GM23338 (cell line): ENCODE results near the gene LRIT2. TPM values are rescaled to one million over a fixed set of nuclear protein-coding genes. Genes with fewer than 3 reads are reported as not detected.

Source experiments
- ATAC-seq: fragments of 200-7000 bp; cut with Tn5 transposase; 3 replicates; pipeline ENCODE4 v1.9.1; 2020
- DNase-seq: peaks from one replicate; pipeline ENCODE4 v3.0.0-alpha.2; 2015; ENCODE audit warnings: low spot score
- H2AFZ ChIP-seq: fragments of 200-600 bp; sonication (generic); 2 replicates; pipeline ENCODE4 v1.8.0; 2016; ENCODE audit warnings: antibody characterized with exemption, mild to moderate bottlenecking, moderate library complexity
- H3F3A ChIP-seq: fragments of 200-600 bp; sonication (generic); replicated peaks from 2 replicates; pipeline ENCODE4 v1.8.0; 2017; ENCODE audit warnings: antibody characterized with exemption, mixed run types, low read depth
- H3K27ac ChIP-seq: fragments of 200-600 bp; sonication (generic); 2 replicates; pipeline ENCODE4 v1.6.1; 2016; ENCODE audit warnings: low read depth
- H3K27me3 ChIP-seq: fragments of 200-600 bp; sonication (generic); 2 replicates; pipeline ENCODE4 v1.8.0; 2016; ENCODE audit warnings: mild to moderate bottlenecking, mixed run types, moderate library complexity; ENCODE audit not compliant: insufficient read depth
- H3K36me3 ChIP-seq: fragments of 200-600 bp; sonication (generic); 2 replicates; pipeline ENCODE4 v1.8.0; 2016; ENCODE audit warnings: mild to moderate bottlenecking; ENCODE audit not compliant: insufficient read depth
- H3K4me1 ChIP-seq: fragments of 200-600 bp; sonication (generic); 2 replicates; pipeline ENCODE4 v1.8.0; 2016; ENCODE audit warnings: mild to moderate bottlenecking, moderate library complexity; ENCODE audit not compliant: insufficient read depth
- H3K4me2 ChIP-seq: fragments of 200-600 bp; sonication (generic); 2 replicates; pipeline ENCODE4 v1.7.1; 2017; ENCODE audit warnings: mixed run types
- H3K4me3 ChIP-seq: fragments of 200-600 bp; sonication (generic); 2 replicates; pipeline ENCODE4 v1.6.1; 2016; ENCODE audit warnings: mixed run types
- H3K79me2 ChIP-seq: fragments of 200-600 bp; sonication (generic); replicated peaks from 2 replicates; pipeline ENCODE4 v1.8.0; 2017; ENCODE audit warnings: mild to moderate bottlenecking; ENCODE audit not compliant: insufficient read depth
- H3K9me2 ChIP-seq: fragments of 200-600 bp; sonication (generic); 2 replicates; pipeline ENCODE4 v1.8.0; 2017; ENCODE audit not compliant: insufficient read depth
- H4K20me1 ChIP-seq: fragments of 200-600 bp; sonication (generic); replicated peaks from 2 replicates; pipeline ENCODE4 v1.8.0; 2017; ENCODE audit warnings: mild to moderate bottlenecking; ENCODE audit not compliant: insufficient read depth
- H3K27ac Mint-ChIP-seq: 2 replicates; pipeline ENCODE4 v1.8.0; 2020; ENCODE audit warnings: inconsistent platforms, mild to moderate bottlenecking, moderate library complexity, mixed read lengths
- H3K27me3 Mint-ChIP-seq: 3 replicates; pipeline ENCODE4 v1.8.0; 2022; ENCODE audit warnings: low read depth, mild to moderate bottlenecking, moderate library complexity, mixed read lengths, inconsistent platforms; ENCODE audit not compliant: insufficient read depth, poor library complexity
- H3K36me3 Mint-ChIP-seq: 3 replicates; pipeline ENCODE4 v1.8.0; 2021; ENCODE audit warnings: low read depth, mild to moderate bottlenecking, inconsistent platforms, moderate library complexity, mixed read lengths
- H3K4me1 Mint-ChIP-seq: 3 replicates; pipeline ENCODE4 v1.8.0; 2020; ENCODE audit warnings: mild to moderate bottlenecking, inconsistent platforms, mixed read lengths
- H3K4me3 Mint-ChIP-seq: 3 replicates; pipeline ENCODE4 v1.8.0; 2021; ENCODE audit warnings: moderate library complexity, mild to moderate bottlenecking, inconsistent platforms, mixed read lengths
- H3K9me3 Mint-ChIP-seq: 3 replicates; pipeline ENCODE4 v1.8.0; 2020; ENCODE audit warnings: moderate library complexity, mild to moderate bottlenecking, inconsistent platforms, mixed read lengths
- CREB1 ChIP-seq: fragments of 250-450 bp; sonication (Bioruptor Pico); IDR thresholded peaks from 2 replicates; pipeline ENCODE4 v1.5.0; 2020; ENCODE audit warnings: low read depth, mild to moderate bottlenecking, moderate library complexity
- CTCF ChIP-seq, 2 experiments: fragments of 200-600 bp in 1 of 2; sonication (generic) in 1 of 2; conservative IDR thresholded peaks; 2 replicates each; pipeline versions ENCODE4 v1.5.1 to v1.6.1; 2016 to 2017; ENCODE audit warnings: antibody characterized with exemption in 2 of 2, low read depth in 2 of 2, mild to moderate bottlenecking in 2 of 2, moderate library complexity in 1 of 2
- EZH2 ChIP-seq: fragments of 200-600 bp; sonication (generic); IDR thresholded peaks from one replicate; pipeline ENCODE4 v1.8.0; 2017; ENCODE audit warnings: antibody characterized with exemption, mild to moderate bottlenecking, low read depth; ENCODE audit not compliant: unreplicated experiment
- EZH2phosphoT487 ChIP-seq: fragments of 200-600 bp; sonication (generic); IDR thresholded peaks from one replicate; pipeline ENCODE4 v1.8.1; 2018; ENCODE audit warnings: antibody characterized with exemption; ENCODE audit not compliant: unreplicated experiment
- JUNB ChIP-seq: IDR thresholded peaks from one replicate; pipeline ENCODE4 v1.6.1; 2016; ENCODE audit warnings: antibody characterized with exemption; ENCODE audit not compliant: unreplicated experiment
- NANOG ChIP-seq: IDR thresholded peaks from 2 replicates; pipeline ENCODE4 v1.6.1; 2016; ENCODE audit warnings: antibody characterized with exemption, borderline replicate concordance
- POLR2AphosphoS5 ChIP-seq: IDR thresholded peaks from 2 replicates; pipeline ENCODE4 v1.6.1; 2016; ENCODE audit warnings: antibody characterized with exemption, low read depth
- REST ChIP-seq: IDR thresholded peaks from one replicate; pipeline ENCODE4 v1.6.1; 2018; ENCODE audit warnings: antibody characterized with exemption; ENCODE audit not compliant: unreplicated experiment
- STAT1 ChIP-seq: IDR thresholded peaks from one replicate; pipeline ENCODE4 v1.6.1; 2016; ENCODE audit warnings: antibody characterized with exemption; ENCODE audit not compliant: unreplicated experiment
- ZNF114 ChIP-seq: fragments of 250-450 bp; sonication (Bioruptor Pico); IDR thresholded peaks from 2 replicates; pipeline ENCODE4 v1.5.0; 2020; ENCODE audit warnings: mild to moderate bottlenecking, moderate library complexity
- ZNF331 ChIP-seq: fragments of 250-450 bp; sonication (Bioruptor Pico); IDR thresholded peaks from 2 replicates; pipeline ENCODE4 v1.5.0; 2020; ENCODE audit warnings: low read depth, mild to moderate bottlenecking, moderate library complexity
- polyA plus RNA-seq: library from polyadenylated mRNA; unstranded; fragments of >200 nt; fragmentation: Nextera tagmentation; extraction: Ambion mirVana; gene quantifications from 2 replicates; pipeline ENCODE4 v1.2.1, GENCODE V29; 2016
- total RNA-seq: library from RNA; depleted of rRNA; stranded (reverse); fragments of >200 nt; shearing (Covaris generic); gene quantifications from 2 replicates; pipeline ENCODE4 v1.2.3, GENCODE V29; 2014
- TF ChIP-seq, protein P1 (sequence below): IDR thresholded peaks from 2 replicates; pipeline ENCODE4 v1.6.1; 2016; ENCODE audit warnings: antibody characterized with exemption
- TF ChIP-seq, protein P2 (sequence below): fragments of 250-450 bp; sonication (Bioruptor Pico); IDR thresholded peaks from 2 replicates; pipeline ENCODE4 v1.5.0; 2020; ENCODE audit warnings: mild to moderate bottlenecking, moderate library complexity

LRIT2 gene
- total and polyA plus RNA-seq, 2 experiments from 2014 or later: not detected

GRCh38 chr10:84176351-84176750 lies 49.0 kb downstream of the LRIT2 start:
- Histone ChIP-seq H3K9me2 (no peaks in the 10 kb centered on the region; the same call in 1 of the 2 replicates), H4K20me1 (no peaks in the 10 kb centered on the region; the same call in 1 of the 2 replicates), H3K36me3 (no peaks in the 10 kb centered on the region), H3K27ac (no peak overlapping the region), H2AFZ (no peak overlapping the region), H3K79me2 (no peaks in the 10 kb centered on the region), H3K4me1 (no peaks in the 10 kb centered on the region), H3F3A (no peaks in the 10 kb centered on the region), H3K4me2 (no peak overlapping the region), H3K27me3 (no peaks in the 10 kb centered on the region), H3K4me3 (no peak overlapping the region)
- TF ChIP-seq ZNF331 (CRISPR knock-in tag) (no peak), CTCF (conservative IDR thresholded peaks at IDR 0.05; ENCODE audit: low read depth in 2 of 2) (no peak), CREB1 (CRISPR knock-in tag) (no peak), NANOG (no peak), EZH2phosphoT487 (no peak), STAT1 (no peak), POLR2AphosphoS5 (no peak), REST (no peak), ZNF114 (no peak), EZH2 (no peak), JUNB (no peak)
- TF ChIP-seq, protein P1, sequence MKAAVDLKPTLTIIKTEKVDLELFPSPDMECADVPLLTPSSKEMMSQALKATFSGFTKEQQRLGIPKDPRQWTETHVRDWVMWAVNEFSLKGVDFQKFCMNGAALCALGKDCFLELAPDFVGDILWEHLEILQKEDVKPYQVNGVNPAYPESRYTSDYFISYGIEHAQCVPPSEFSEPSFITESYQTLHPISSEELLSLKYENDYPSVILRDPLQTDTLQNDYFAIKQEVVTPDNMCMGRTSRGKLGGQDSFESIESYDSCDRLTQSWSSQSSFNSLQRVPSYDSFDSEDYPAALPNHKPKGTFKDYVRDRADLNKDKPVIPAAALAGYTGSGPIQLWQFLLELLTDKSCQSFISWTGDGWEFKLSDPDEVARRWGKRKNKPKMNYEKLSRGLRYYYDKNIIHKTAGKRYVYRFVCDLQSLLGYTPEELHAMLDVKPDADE: no peak
- TF ChIP-seq, protein P2, sequence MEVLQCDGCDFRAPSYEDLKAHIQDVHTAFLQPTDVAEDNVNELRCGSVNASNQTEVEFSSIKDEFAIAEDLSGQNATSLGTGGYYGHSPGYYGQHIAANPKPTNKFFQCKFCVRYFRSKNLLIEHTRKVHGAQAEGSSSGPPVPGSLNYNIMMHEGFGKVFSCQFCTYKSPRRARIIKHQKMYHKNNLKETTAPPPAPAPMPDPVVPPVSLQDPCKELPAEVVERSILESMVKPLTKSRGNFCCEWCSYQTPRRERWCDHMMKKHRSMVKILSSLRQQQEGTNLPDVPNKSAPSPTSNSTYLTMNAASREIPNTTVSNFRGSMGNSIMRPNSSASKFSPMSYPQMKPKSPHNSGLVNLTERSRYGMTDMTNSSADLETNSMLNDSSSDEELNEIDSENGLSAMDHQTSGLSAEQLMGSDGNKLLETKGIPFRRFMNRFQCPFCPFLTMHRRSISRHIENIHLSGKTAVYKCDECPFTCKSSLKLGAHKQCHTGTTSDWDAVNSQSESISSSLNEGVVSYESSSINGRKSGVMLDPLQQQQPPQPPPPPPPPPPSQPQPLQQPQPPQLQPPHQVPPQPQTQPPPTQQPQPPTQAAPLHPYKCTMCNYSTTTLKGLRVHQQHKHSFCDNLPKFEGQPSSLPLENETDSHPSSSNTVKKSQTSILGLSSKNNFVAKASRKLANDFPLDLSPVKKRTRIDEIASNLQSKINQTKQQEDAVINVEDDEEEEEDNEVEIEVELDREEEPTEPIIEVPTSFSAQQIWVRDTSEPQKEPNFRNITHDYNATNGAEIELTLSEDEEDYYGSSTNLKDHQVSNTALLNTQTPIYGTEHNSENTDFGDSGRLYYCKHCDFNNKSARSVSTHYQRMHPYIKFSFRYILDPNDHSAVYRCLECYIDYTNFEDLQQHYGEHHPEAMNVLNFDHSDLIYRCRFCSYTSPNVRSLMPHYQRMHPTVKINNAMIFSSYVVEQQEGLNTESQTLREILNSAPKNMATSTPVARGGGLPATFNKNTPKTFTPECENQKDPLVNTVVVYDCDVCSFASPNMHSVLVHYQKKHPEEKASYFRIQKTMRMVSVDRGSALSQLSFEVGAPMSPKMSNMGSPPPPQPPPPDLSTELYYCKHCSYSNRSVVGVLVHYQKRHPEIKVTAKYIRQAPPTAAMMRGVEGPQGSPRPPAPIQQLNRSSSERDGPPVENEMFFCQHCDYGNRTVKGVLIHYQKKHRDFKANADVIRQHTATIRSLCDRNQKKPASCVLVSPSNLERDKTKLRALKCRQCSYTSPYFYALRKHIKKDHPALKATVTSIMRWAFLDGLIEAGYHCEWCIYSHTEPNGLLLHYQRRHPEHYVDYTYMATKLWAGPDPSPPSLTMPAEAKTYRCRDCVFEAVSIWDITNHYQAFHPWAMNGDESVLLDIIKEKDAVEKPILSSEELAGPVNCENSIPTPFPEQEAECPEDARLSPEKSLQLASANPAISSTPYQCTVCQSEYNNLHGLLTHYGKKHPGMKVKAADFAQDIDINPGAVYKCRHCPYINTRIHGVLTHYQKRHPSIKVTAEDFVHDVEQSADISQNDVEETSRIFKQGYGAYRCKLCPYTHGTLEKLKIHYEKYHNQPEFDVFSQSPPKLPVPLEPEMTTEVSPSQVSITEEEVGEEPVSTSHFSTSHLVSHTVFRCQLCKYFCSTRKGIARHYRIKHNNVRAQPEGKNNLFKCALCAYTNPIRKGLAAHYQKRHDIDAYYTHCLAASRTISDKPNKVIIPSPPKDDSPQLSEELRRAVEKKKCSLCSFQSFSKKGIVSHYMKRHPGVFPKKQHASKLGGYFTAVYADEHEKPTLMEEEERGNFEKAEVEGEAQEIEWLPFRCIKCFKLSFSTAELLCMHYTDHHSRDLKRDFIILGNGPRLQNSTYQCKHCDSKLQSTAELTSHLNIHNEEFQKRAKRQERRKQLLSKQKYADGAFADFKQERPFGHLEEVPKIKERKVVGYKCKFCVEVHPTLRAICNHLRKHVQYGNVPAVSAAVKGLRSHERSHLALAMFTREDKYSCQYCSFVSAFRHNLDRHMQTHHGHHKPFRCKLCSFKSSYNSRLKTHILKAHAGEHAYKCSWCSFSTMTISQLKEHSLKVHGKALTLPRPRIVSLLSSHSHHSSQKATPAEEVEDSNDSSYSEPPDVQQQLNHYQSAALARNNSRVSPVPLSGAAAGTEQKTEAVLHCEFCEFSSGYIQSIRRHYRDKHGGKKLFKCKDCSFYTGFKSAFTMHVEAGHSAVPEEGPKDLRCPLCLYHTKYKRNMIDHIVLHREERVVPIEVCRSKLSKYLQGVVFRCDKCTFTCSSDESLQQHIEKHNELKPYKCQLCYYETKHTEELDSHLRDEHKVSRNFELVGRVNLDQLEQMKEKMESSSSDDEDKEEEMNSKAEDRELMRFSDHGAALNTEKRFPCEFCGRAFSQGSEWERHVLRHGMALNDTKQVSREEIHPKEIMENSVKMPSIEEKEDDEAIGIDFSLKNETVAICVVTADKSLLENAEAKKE (CRISPR knock-in tag): no peak
- H3K36me3 Mint-ChIP-seq: peaks cover 5% of the 10 kb centered on the region; the same call in 1 of the 3 replicates
- ATAC-seq (no peak), DNase-seq (no peak)
- H3K27ac Mint-ChIP-seq: no peak overlapping the region
- no peak overlapping the region for H3K4me3 Mint-ChIP-seq
- H3K27me3 Mint-ChIP-seq: peaks cover 5% of the 10 kb centered on the region
- peaks cover 9% of the 10 kb centered on the region for H3K9me3 Mint-ChIP-seq
- H3K4me1 Mint-ChIP-seq: peaks cover 4% of the 10 kb centered on the region; the same call in 1 of the 3 replicates
